Smooth muscle cell (in vitro differentiated cells): ENCODE results near the gene IL34. TPM values are rescaled to one million over a fixed set of nuclear protein-coding genes. Genes with fewer than 3 reads are reported as not detected.

Source experiments
- DNase-seq: peaks from one replicate; lab custom pipeline; 2025; ENCODE audit not compliant: unreplicated experiment; lab: John Stamatoyannopoulos, UW
- H2AFZ ChIP-seq: fragments of 200-600 bp; sonication (generic); 2 replicates; pipeline ENCODE4 v1.6.0; 2016; ENCODE audit warnings: antibody characterized with exemption, low read depth, mild to moderate bottlenecking
- H3F3A ChIP-seq: fragments of 200-600 bp; sonication (generic); 2 replicates; pipeline ENCODE4 v1.6.0; 2017; ENCODE audit warnings: antibody characterized with exemption, low read depth
- H3K27ac ChIP-seq: fragments of 200-600 bp; sonication (generic); 2 replicates; pipeline ENCODE4 v1.5.1; 2016; ENCODE audit warnings: low read depth, mild to moderate bottlenecking
- H3K27me3 ChIP-seq: fragments of 200-600 bp; sonication (generic); 2 replicates; pipeline ENCODE4 v1.6.1; 2016; ENCODE audit warnings: low read depth, mild to moderate bottlenecking
- H3K36me3 ChIP-seq: fragments of 200-600 bp; sonication (generic); 2 replicates; pipeline ENCODE4 v1.5.1; 2016; ENCODE audit warnings: low read depth
- H3K4me1 ChIP-seq: fragments of 200-600 bp; sonication (generic); 2 replicates; pipeline ENCODE4 v1.5.1; 2016; ENCODE audit warnings: low read depth
- H3K4me2 ChIP-seq: fragments of 200-600 bp; sonication (generic); 2 replicates; pipeline ENCODE4 v1.6.0; 2016; ENCODE audit warnings: mild to moderate bottlenecking
- H3K4me3 ChIP-seq: fragments of 200-600 bp; sonication (generic); 2 replicates; pipeline ENCODE4 v1.5.1; 2016; ENCODE audit warnings: mild to moderate bottlenecking
- H3K79me2 ChIP-seq: fragments of 200-600 bp; sonication (generic); 2 replicates; pipeline ENCODE4 v1.6.0; 2016; ENCODE audit warnings: low read depth, mild to moderate bottlenecking
- H3K9ac ChIP-seq: fragments of 200-600 bp; sonication (generic); 2 replicates; pipeline ENCODE4 v1.6.0; 2016; ENCODE audit warnings: low read depth
- H3K9me3 ChIP-seq: fragments of 200-600 bp; sonication (generic); replicated peaks from 2 replicates; pipeline ENCODE4 v1.5.1; 2016; ENCODE audit warnings: low read depth
- H4K20me1 ChIP-seq: fragments of 200-600 bp; sonication (generic); 2 replicates; pipeline ENCODE4 v1.6.0; 2016; ENCODE audit warnings: low read depth
- WGBS: methylation state at CpG from one replicate; pipeline ENCODE4 v1.1.7; 2016; ENCODE audit warnings: low lambda C conversion rate; 5-methylcytosine and 5-hydroxymethylcytosine counted together
- polyA plus RNA-seq: library from polyadenylated mRNA; unstranded; fragments of >200 nt; fragmentation: Nextera tagmentation; extraction: Ambion mirVana; gene quantifications from 2 replicates; pipeline ENCODE4 v1.2.1, GENCODE V29; 2016
- total RNA-seq: library from RNA; depleted of rRNA; stranded (reverse); fragments of >200 nt; gene quantifications from 2 replicates; pipeline ENCODE4 v1.2.3, GENCODE V29; 2014
- TF ChIP-seq, protein P1 (sequence below): fragments of 200-600 bp; sonication (generic); IDR thresholded peaks from 2 replicates; pipeline ENCODE4 v1.5.1; 2017; ENCODE audit warnings: borderline replicate concordance, mild to moderate bottlenecking, antibody characterized with exemption; ENCODE audit not compliant: insufficient read depth, poor library complexity, severe bottlenecking

IL34 gene
- total and polyA plus RNA-seq, 2 experiments from 2014 or later: 0.49 TPM; not detected in 1

- no peaks in the 10 kb centered on the region for H3F3A ChIP-seq
- no peak overlapping the region for H3K4me2 ChIP-seq
- WGBS: 97% methylated on average over 48 of the region's 56 CpGs
- no peaks in the 10 kb centered on the region for H3K27me3 ChIP-seq
- H3K9ac ChIP-seq: no peak overlapping the region
- no peak for DNase-seq
- H4K20me1 ChIP-seq: peaks cover 5% of the 10 kb centered on the region
- TF ChIP-seq, protein P1, sequence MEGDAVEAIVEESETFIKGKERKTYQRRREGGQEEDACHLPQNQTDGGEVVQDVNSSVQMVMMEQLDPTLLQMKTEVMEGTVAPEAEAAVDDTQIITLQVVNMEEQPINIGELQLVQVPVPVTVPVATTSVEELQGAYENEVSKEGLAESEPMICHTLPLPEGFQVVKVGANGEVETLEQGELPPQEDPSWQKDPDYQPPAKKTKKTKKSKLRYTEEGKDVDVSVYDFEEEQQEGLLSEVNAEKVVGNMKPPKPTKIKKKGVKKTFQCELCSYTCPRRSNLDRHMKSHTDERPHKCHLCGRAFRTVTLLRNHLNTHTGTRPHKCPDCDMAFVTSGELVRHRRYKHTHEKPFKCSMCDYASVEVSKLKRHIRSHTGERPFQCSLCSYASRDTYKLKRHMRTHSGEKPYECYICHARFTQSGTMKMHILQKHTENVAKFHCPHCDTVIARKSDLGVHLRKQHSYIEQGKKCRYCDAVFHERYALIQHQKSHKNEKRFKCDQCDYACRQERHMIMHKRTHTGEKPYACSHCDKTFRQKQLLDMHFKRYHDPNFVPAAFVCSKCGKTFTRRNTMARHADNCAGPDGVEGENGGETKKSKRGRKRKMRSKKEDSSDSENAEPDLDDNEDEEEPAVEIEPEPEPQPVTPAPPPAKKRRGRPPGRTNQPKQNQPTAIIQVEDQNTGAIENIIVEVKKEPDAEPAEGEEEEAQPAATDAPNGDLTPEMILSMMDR: no peak
- H3K9me3 ChIP-seq: no peaks in the 10 kb centered on the region
- no peaks in the 10 kb centered on the region for H3K79me2 ChIP-seq
- H3K36me3 ChIP-seq: no peaks in the 10 kb centered on the region
- no peaks in the 10 kb centered on the region for H3K4me1 ChIP-seq
- no peak overlapping the region for H3K27ac ChIP-seq
- H2AFZ ChIP-seq: no peak overlapping the region
- no peak overlapping the region for H3K4me3 ChIP-seq
These were observed 17.4 kb downstream of the IL34 start for GRCh38 chr16:70663524-70664324.

GRCh38 chr16:70664325-70665112, 18.2 kb downstream of the IL34 start:
- H3F3A ChIP-seq: no peaks in the 10 kb centered on the region
- no peak overlapping the region for H3K27ac ChIP-seq
- no peaks in the 10 kb centered on the region for H3K4me1 ChIP-seq
- no peak for DNase-seq
- no peak overlapping the region for H3K4me2 ChIP-seq
- H3K79me2 ChIP-seq: no peaks in the 10 kb centered on the region
- H3K9ac ChIP-seq: no peak overlapping the region
- no peak overlapping the region for H2AFZ ChIP-seq
- TF ChIP-seq, protein P1: no peak
- no peaks in the 10 kb centered on the region for H3K27me3 ChIP-seq
- peaks cover 5% of the 10 kb centered on the region for H4K20me1 ChIP-seq
- WGBS: 96% methylated on average over 39 of the region's 39 CpGs
- no peaks in the 10 kb centered on the region for H3K9me3 ChIP-seq
- no peak overlapping the region for H3K4me3 ChIP-seq
- H3K36me3 ChIP-seq: no peaks in the 10 kb centered on the region

GRCh38 chr16:70665113-70665694, 18.8 kb downstream of the IL34 start:
- no peak overlapping the region for H3K4me3 ChIP-seq
- no peaks in the 10 kb centered on the region for H3K4me1 ChIP-seq
- no peak for DNase-seq
- WGBS: 98% methylated on average over 14 of the region's 14 CpGs
- TF ChIP-seq, protein P1: no peak
- peaks cover 5% of the 10 kb centered on the region for H4K20me1 ChIP-seq
- no peak overlapping the region for H3K4me2 ChIP-seq
- H3K27me3 ChIP-seq: no peaks in the 10 kb centered on the region
- no peak overlapping the region for H3K9ac ChIP-seq
- no peaks in the 10 kb centered on the region for H3F3A ChIP-seq
- H3K9me3 ChIP-seq: no peaks in the 10 kb centered on the region
- no peak overlapping the region for H3K27ac ChIP-seq
- peaks cover 1% of the 10 kb centered on the region for H3K36me3 ChIP-seq
- H3K79me2 ChIP-seq: peaks cover 2% of the 10 kb centered on the region
- no peak overlapping the region for H2AFZ ChIP-seq
